ENCODE results near the gene ACYP2. TPM values are rescaled to one million over a fixed set of nuclear protein-coding genes. Genes with fewer than 3 reads are reported as not detected.
"Not testable (repeated sequence)": the region's sequence is repeated elsewhere in the genome, so short reads cannot be mapped to it uniquely, and the experiment has no call there.

ACYP2 gene
- total RNA-seq, 1 donor from 2014 or later: 5.9 TPM

- H3K36me3 Mint-ChIP-seq (ENCODE audit: low read depth): no peaks in the 10 kb centered on the region
- H3K4me1 Mint-ChIP-seq: no peaks in the 10 kb centered on the region
- DNase-seq: no peak
- H3K27ac Mint-ChIP-seq: no peak overlapping the region
- H3K9me3 Mint-ChIP-seq: peaks cover 4% of the 10 kb centered on the region
- H3K27me3 Mint-ChIP-seq: no peaks in the 10 kb centered on the region
- no peak overlapping the region for H3K4me3 Mint-ChIP-seq
- intact Hi-C loops (cut with micrococcal nuclease): no loop called here
These were observed 146.1 kb downstream of the ACYP2 start for GRCh38 chr2:54261537-54261936.

GRCh38 chr2:54262015-54262765 lies 146.8 kb downstream of the ACYP2 start:
- intact Hi-C loops (cut with micrococcal nuclease): no loop called here
- Mint-ChIP-seq H3K4me1 (no peaks in the 10 kb centered on the region), H3K4me3 (no peak overlapping the region), H3K36me3 (ENCODE audit: low read depth) (no peaks in the 10 kb centered on the region), H3K27me3 (no peaks in the 10 kb centered on the region), H3K9me3 (peaks cover 4% of the 10 kb centered on the region), H3K27ac (no peak overlapping the region)
- no peak for DNase-seq

GRCh38 chr2:54265081-54265480 lies 149.7 kb downstream of the ACYP2 start:
- H3K4me1 Mint-ChIP-seq; H3K36me3 Mint-ChIP-seq (ENCODE audit: low read depth); H3K9me3 Mint-ChIP-seq; DNase-seq; H3K4me3 Mint-ChIP-seq; H3K27me3 Mint-ChIP-seq; intact Hi-C loops (cut with micrococcal nuclease); H3K27ac Mint-ChIP-seq: not testable (repeated sequence)

DNA sequence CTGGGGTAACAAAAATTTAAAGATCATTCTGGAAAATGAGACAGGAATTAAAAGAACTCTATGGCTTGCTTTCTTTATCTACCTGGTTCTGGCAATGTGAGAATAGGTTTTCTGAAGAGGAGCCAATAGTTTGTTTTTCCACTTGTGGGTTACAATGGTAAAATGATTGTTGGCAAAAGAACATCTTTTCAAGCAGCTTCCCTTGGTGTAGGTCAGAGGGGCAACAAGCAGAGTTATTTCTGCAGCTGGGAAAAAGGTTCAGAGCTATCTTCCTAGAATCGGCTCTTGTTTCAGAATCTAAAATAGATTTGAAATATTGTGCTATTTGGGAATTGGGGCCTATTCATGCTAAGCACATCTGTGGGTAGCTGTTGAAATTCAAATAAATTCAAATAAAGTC lies 152.2 kb downstream of the ACYP2 start:
- Mint-ChIP-seq H3K27me3 (no peaks in the 10 kb centered on the region), H3K4me3 (no peak overlapping the region), H3K27ac (no peak overlapping the region), H3K4me1 (peaks cover 2% of the 10 kb centered on the region), H3K36me3 (ENCODE audit: low read depth) (no peaks in the 10 kb centered on the region), H3K9me3 (peaks cover 6% of the 10 kb centered on the region)
- no peak for DNase-seq
- intact Hi-C loops (cut with micrococcal nuclease): no loop called here

- Mint-ChIP-seq H3K4me1 (peaks cover 2% of the 10 kb centered on the region), H3K9me3 (peaks cover 7% of the 10 kb centered on the region), H3K4me3 (no peak overlapping the region), H3K36me3 (ENCODE audit: low read depth) (no peaks in the 10 kb centered on the region), H3K27ac (no peak overlapping the region), H3K27me3 (no peaks in the 10 kb centered on the region)
- intact Hi-C loops (cut with micrococcal nuclease): no loop called here
- DNase-seq: no peak
These were observed 155.8 kb downstream of the ACYP2 start for GRCh38 chr2:54271189-54271588.

DNA sequence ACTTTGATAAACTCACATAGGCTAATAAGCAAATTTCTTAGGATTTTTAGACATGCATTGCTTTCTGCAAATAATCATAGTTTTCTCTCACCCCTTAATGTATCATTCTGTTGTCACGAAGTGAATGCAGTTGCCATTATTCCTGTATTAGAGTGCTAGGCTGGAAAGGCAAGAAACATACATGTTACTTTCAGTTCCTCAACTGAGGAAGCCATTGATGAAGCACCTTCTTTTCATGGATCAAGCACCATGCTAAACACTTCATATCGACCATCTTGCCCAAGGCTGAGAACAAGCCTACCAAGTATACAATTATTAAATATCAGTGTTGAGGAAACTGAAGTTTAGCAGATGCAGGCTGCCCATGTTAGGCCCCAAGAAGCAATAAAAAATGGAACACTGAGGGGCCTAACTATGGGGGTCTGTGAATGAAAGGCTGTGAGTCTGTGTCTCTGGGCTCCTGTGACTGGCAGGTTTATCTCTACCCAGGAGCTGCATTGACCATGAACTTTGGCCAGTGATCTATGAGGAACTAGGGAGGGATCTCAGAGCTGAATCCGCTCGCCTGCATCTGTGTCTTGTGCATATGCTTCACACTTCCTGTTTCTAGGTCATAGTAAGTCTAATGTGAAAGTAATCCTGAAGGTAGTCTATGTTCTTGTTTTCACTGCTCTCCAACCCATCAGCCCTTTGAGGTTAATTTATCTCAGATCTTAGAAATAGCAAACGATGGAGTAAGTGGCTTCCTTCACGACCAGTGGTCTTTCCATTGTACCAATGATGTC lies 156.6 kb downstream of the ACYP2 start:
- Mint-ChIP-seq H3K27me3 (no peaks in the 10 kb centered on the region), H3K4me1 (peaks cover 2% of the 10 kb centered on the region), H3K27ac (no peak overlapping the region), H3K36me3 (ENCODE audit: low read depth) (no peaks in the 10 kb centered on the region), H3K4me3 (no peak overlapping the region), H3K9me3 (peaks cover 8% of the 10 kb centered on the region)
- intact Hi-C loops (cut with micrococcal nuclease): no loop called here
- DNase-seq: no peak

GRCh38 chr2:54274781-54275242 lies 159.4 kb downstream of the ACYP2 start:
- DNase-seq: no peak
- Mint-ChIP-seq H3K36me3 (ENCODE audit: low read depth) (no peaks in the 10 kb centered on the region), H3K4me1 (peaks cover 2% of the 10 kb centered on the region), H3K9me3 (peaks cover 8% of the 10 kb centered on the region), H3K27me3 (no peaks in the 10 kb centered on the region), H3K27ac (no peak overlapping the region), H3K4me3 (no peak overlapping the region)
- intact Hi-C loops (cut with micrococcal nuclease): no loop called here

DNA sequence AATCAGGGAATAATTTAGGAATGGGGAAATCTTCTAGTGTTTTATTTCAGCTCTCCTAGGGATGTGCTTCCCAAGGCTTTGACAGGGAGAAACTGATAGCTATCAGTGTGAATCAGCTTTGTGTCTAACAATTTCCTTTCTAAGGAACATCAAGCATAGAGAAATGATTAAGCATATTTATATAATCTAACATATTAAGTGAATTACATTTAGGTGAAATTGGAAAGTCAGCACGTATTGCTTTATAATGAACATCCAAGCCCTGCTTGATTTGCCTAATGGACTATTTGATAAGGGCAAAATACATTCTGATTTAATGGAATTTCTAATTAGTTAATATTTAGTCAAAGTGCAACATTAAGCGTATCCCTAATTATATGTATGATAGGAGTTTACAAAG lies 160.1 kb downstream of the ACYP2 start:
- no peaks in the 10 kb centered on the region for H3K27me3 Mint-ChIP-seq
- no peak for DNase-seq
- intact Hi-C loops (cut with micrococcal nuclease): no loop called here
- peaks cover 2% of the 10 kb centered on the region for H3K4me1 Mint-ChIP-seq
- H3K27ac Mint-ChIP-seq: no peak overlapping the region
- H3K36me3 Mint-ChIP-seq (ENCODE audit: low read depth): no peaks in the 10 kb centered on the region
- H3K4me3 Mint-ChIP-seq: no peak overlapping the region
- H3K9me3 Mint-ChIP-seq: peaks cover 8% of the 10 kb centered on the region

GRCh38 chr2:54279385-54279784 lies 164.0 kb downstream of the ACYP2 start:
- no peak for DNase-seq
- Mint-ChIP-seq H3K36me3 (ENCODE audit: low read depth) (no peaks in the 10 kb centered on the region), H3K4me1 (no peaks in the 10 kb centered on the region), H3K27me3 (no peaks in the 10 kb centered on the region), H3K27ac (no peak overlapping the region), H3K4me3 (no peak overlapping the region), H3K9me3 (peaks cover 3% of the 10 kb centered on the region)
- intact Hi-C loops (cut with micrococcal nuclease): no loop called here

DNA sequence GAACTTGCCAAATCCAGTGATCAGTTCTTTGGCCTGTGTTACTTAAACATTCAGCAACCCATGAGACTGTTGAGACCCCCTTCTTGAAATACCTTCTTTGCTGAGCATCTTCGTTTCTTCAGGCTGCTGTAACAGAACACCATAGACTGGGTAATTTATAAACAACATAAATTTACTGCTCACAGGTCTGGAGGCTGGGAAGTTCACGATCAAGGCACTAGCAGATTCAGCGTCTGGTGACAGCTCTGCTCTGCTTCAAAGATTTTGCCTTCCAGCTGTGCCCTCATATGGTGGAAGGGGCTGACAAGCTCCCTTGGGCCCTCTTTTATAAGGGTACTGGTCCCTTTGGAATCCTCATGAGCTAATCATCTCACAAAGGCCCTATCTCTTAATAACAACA lies 169.4 kb downstream of the ACYP2 start:
- Mint-ChIP-seq H3K9me3 (no peaks in the 10 kb centered on the region), H3K4me3 (no peak overlapping the region), H3K27ac (no peak overlapping the region), H3K4me1 (no peaks in the 10 kb centered on the region), H3K36me3 (ENCODE audit: low read depth) (no peaks in the 10 kb centered on the region), H3K27me3 (no peaks in the 10 kb centered on the region)
- DNase-seq: no peak
- intact Hi-C loops (cut with micrococcal nuclease): no loop called here

DNA sequence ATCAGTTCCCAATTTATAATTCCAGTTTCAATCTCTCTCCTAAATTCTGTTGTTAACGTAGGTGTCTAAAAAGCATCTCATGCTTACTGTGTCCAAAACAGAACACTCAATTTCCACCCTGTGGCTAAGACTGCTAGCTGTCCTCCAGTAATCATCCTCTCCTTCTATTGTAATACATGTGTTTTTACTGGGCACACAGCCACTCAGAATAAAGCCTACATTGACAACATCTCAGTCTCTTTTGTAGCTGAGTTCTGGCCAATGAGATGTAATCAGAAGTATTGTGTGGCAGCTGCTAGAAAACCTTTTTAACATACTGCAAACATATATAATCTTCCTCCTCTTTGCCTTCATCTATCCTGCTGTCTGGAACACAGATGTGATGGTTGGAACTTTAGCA lies 170.0 kb downstream of the ACYP2 start:
- Mint-ChIP-seq H3K4me1 (no peaks in the 10 kb centered on the region), H3K9me3 (no peaks in the 10 kb centered on the region), H3K4me3 (no peak overlapping the region), H3K27ac (no peak overlapping the region), H3K36me3 (ENCODE audit: low read depth) (no peaks in the 10 kb centered on the region), H3K27me3 (no peaks in the 10 kb centered on the region)
- intact Hi-C loops (cut with micrococcal nuclease): no loop called here
- no peak for DNase-seq

DNA sequence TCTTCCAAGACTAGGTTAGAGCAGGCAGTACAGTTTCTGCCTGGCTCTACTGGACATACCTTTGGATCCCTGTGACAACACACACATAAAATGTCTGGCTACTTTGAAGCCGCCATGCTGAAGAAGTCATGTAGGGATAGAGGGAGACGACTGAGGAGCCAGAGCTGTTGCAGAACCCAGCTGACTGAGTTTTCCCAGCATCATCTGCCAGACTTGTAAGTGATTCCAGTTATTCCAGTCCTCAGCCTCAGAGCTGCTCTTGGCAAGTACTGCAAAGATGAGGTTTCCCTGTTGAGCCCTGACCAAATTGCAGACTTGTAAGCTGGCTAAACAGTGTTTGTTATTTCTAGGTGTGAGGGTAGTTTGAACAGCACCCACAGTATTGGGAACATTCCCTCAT lies 172.1 kb downstream of the ACYP2 start:
- intact Hi-C loops (cut with micrococcal nuclease): no loop called here
- Mint-ChIP-seq H3K36me3 (ENCODE audit: low read depth) (no peaks in the 10 kb centered on the region), H3K27me3 (no peaks in the 10 kb centered on the region), H3K27ac (no peak overlapping the region), H3K4me3 (no peak overlapping the region), H3K4me1 (no peaks in the 10 kb centered on the region), H3K9me3 (no peaks in the 10 kb centered on the region)
- DNase-seq: no peak

- intact Hi-C loops (cut with micrococcal nuclease): no loop called here
- Mint-ChIP-seq H3K4me3 (no peak overlapping the region), H3K27me3 (no peaks in the 10 kb centered on the region), H3K9me3 (no peaks in the 10 kb centered on the region), H3K4me1 (no peaks in the 10 kb centered on the region), H3K36me3 (ENCODE audit: low read depth) (no peaks in the 10 kb centered on the region), H3K27ac (no peak overlapping the region)
- no peak for DNase-seq
These were observed 174.5 kb downstream of the ACYP2 start for GRCh38 chr2:54289917-54290316.

DNA sequence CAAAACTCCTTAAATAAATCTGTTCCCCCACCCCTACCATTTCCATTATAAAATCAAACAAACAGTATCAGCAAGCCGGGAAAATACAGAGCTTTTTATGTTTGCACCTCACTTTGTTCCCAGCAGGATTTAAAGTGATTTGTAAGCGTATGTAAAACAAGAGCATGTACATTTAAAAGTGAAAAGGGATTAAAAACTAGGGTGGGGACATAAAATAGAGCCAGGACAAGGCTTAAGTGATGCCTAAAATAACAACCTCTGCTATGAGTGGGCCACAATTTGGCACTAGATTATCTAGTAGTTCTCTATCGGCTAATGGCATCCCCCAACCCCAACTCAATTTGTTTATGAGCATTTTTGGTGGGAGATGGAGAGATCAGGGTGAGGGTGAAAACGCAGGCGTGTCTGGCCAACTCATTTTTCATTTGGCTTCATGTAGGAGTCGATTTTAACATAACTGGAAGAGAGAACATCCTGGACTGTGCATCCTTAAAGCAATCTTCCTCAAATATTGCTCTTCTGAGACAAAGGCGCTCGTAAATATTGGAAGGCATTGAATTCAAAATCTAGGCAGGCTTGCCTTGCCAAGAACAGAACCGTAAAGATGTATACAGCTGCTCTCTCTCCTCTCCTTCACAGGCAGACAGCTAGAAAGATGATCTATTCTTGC lies 175.1 kb downstream of the ACYP2 start:
- H3K4me3 Mint-ChIP-seq: no peak overlapping the region
- H3K4me1 Mint-ChIP-seq: no peaks in the 10 kb centered on the region
- intact Hi-C loops (cut with micrococcal nuclease): no loop called here
- H3K27me3 Mint-ChIP-seq: no peaks in the 10 kb centered on the region
- no peak overlapping the region for H3K27ac Mint-ChIP-seq
- H3K36me3 Mint-ChIP-seq (ENCODE audit: low read depth): no peaks in the 10 kb centered on the region
- no peaks in the 10 kb centered on the region for H3K9me3 Mint-ChIP-seq
- DNase-seq: no peak
